T-helper 17 cell (primary cell): ENCODE data around the gene TET1. TPM values are rescaled to one million over a fixed set of nuclear protein-coding genes. Genes with fewer than 3 reads are reported as not detected.
"Not testable (repeated sequence)": the region's sequence is repeated elsewhere in the genome, so short reads cannot be mapped to it uniquely, and the experiment has no call there.

Experiments used
- ATAC-seq: fragments of 150-1000 bp; cut with Tn5 transposase; 2 replicates; pipeline ENCODE4 v1.10.0; 2021; ENCODE audit warnings: mild to moderate bottlenecking, moderate library complexity
- DNase-seq, 3 donors: peaks; one replicate each; pipeline versions ENCODE4 v3.0.0 to v3.0.0-alpha.2; 2020 to 2021
- H3K9me3 ChIP-seq: one replicate; pipeline ENCODE4 v1.7.0; 2013; ENCODE audit warnings: low read length, mild to moderate bottlenecking; ENCODE audit not compliant: control insufficient read depth, poor library complexity, severe bottlenecking
- H3K27ac Mint-ChIP-seq: one replicate; pipeline ENCODE4 v1.8.0; 2022; ENCODE audit warnings: mild to moderate bottlenecking, moderate library complexity, mixed read lengths
- H3K27me3 Mint-ChIP-seq: one replicate; pipeline ENCODE4 v1.8.0; 2022; ENCODE audit warnings: mixed read lengths
- H3K36me3 Mint-ChIP-seq: one replicate; pipeline ENCODE4 v1.8.0; 2022; ENCODE audit warnings: low read depth, mixed read lengths
- H3K4me1 Mint-ChIP-seq: one replicate; pipeline ENCODE4 v1.8.0; 2022; ENCODE audit warnings: mild to moderate bottlenecking, mixed read lengths
- H3K4me3 Mint-ChIP-seq: one replicate; pipeline ENCODE4 v1.8.0; 2022; ENCODE audit warnings: mild to moderate bottlenecking, moderate library complexity, mixed read lengths
- total RNA-seq, 4 donors: library from RNA in 2 of 4; stranded (reverse) in 2 of 4; gene quantifications; one replicate each; pipeline ENCODE4 v1.2.3 and lab custom pipeline; 2022 to 2026

The TET1 gene
- total RNA-seq, result 1 to 10 TPM; 2.2 to 2.8 TPM
- 2.9 to 15.2 reads per million in 2 donors for total RNA-seq (lab: John Stamatoyannopoulos, UW)

- peak in 2 of 3 donors; percentile 5 to 10 for DNase-seq
- Mint-ChIP-seq H3K36me3 (peaks cover 10% of the 10 kb centered on the region), H3K4me3 (peak within 1 kb of the TSS; percentile 92), H3K4me1 (peaks cover 20% of the 10 kb centered on the region), H3K27me3 (peaks cover 64% of the 10 kb centered on the region), H3K27ac (peak within 1 kb of the TSS; percentile 43)
- ATAC-seq, result peak; percentile 49
- no peaks in the 10 kb centered on the region for H3K9me3 ChIP-seq
Observed at GRCh38 chr10:68560186-68560942, at the start of gene TET1. TSS of gene TET1 (plus strand) at chr10:68560337. CDS start at chr10:68572339, 12,002 bp downstream.

GRCh38 chr10:68516216-68516615 lies 43.9 kb upstream of the TET1 start:
- not testable (repeated sequence) for H3K27ac Mint-ChIP-seq, H3K4me3 Mint-ChIP-seq, H3K27me3 Mint-ChIP-seq, H3K4me1 Mint-ChIP-seq, H3K9me3 ChIP-seq, H3K36me3 Mint-ChIP-seq, DNase-seq, ATAC-seq

- H3K27me3 Mint-ChIP-seq, result no peaks in the 10 kb centered on the region
- H3K4me1 Mint-ChIP-seq, result no peaks in the 10 kb centered on the region
- H3K27ac Mint-ChIP-seq, result no peak overlapping the region
- H3K9me3 ChIP-seq, result no peaks in the 10 kb centered on the region
- no peaks in the 10 kb centered on the region for H3K36me3 Mint-ChIP-seq
- no peak for DNase-seq
- ATAC-seq, result no peak
- no peak overlapping the region for H3K4me3 Mint-ChIP-seq
Observed at GRCh38 chr10:68516766-68517165, 43.4 kb upstream of the TET1 start.

GRCh38 chr10:68517188-68517587 lies 42.9 kb upstream of the TET1 start:
- no peak for DNase-seq
- no peaks in the 10 kb centered on the region for H3K9me3 ChIP-seq
- no peaks in the 10 kb centered on the region for H3K36me3 Mint-ChIP-seq
- H3K27me3 Mint-ChIP-seq, result no peaks in the 10 kb centered on the region
- H3K27ac Mint-ChIP-seq, result no peak overlapping the region
- ATAC-seq, result no peak
- H3K4me3 Mint-ChIP-seq, result no peak overlapping the region
- peaks cover 2% of the 10 kb centered on the region for H3K4me1 Mint-ChIP-seq

GRCh38 chr10:68518609-68519008 lies 41.5 kb upstream of the TET1 start:
- not testable (repeated sequence) for H3K36me3 Mint-ChIP-seq, H3K27me3 Mint-ChIP-seq, H3K9me3 ChIP-seq, H3K4me1 Mint-ChIP-seq, DNase-seq, H3K27ac Mint-ChIP-seq, H3K4me3 Mint-ChIP-seq, ATAC-seq

GRCh38 chr10:68525490-68526038 lies 34.6 kb upstream of the TET1 start:
- ATAC-seq, H3K27me3 Mint-ChIP-seq, H3K4me1 Mint-ChIP-seq, DNase-seq, H3K4me3 Mint-ChIP-seq, H3K36me3 Mint-ChIP-seq, H3K9me3 ChIP-seq, H3K27ac Mint-ChIP-seq: not testable (repeated sequence)

GRCh38 chr10:68526634-68527307 lies 33.4 kb upstream of the TET1 start:
- DNase-seq, result no peak
- peak overlapping the region; percentile 93 for H3K27ac Mint-ChIP-seq
- H3K36me3 Mint-ChIP-seq, result no peaks in the 10 kb centered on the region
- peak overlapping the region; percentile 91 for H3K4me3 Mint-ChIP-seq
- peaks cover 12% of the 10 kb centered on the region for H3K4me1 Mint-ChIP-seq
- ATAC-seq, result no peak
- no peaks in the 10 kb centered on the region for H3K27me3 Mint-ChIP-seq
- no peaks in the 10 kb centered on the region for H3K9me3 ChIP-seq

- Mint-ChIP-seq H3K4me3 (no peak overlapping the region), H3K27me3 (no peaks in the 10 kb centered on the region), H3K36me3 (no peaks in the 10 kb centered on the region), H3K4me1 (no peaks in the 10 kb centered on the region), H3K27ac (no peak overlapping the region)
- DNase-seq, result no peak
- H3K9me3 ChIP-seq, result no peaks in the 10 kb centered on the region
- ATAC-seq, result no peak
Observed at GRCh38 chr10:68536973-68537372, 23.2 kb upstream of the TET1 start.

GRCh38 chr10:68537796-68538195 lies 22.3 kb upstream of the TET1 start:
- Mint-ChIP-seq H3K27me3 (no peaks in the 10 kb centered on the region), H3K4me1 (no peaks in the 10 kb centered on the region), H3K4me3 (no peak overlapping the region), H3K36me3 (no peaks in the 10 kb centered on the region), H3K27ac (no peak overlapping the region)
- ATAC-seq (no peak), DNase-seq (no peak)
- H3K9me3 ChIP-seq, result no peaks in the 10 kb centered on the region

- DNase-seq, result no peak
- no peak overlapping the region for H3K27ac Mint-ChIP-seq
- H3K4me1 Mint-ChIP-seq, result no peaks in the 10 kb centered on the region
- H3K36me3 Mint-ChIP-seq, result no peaks in the 10 kb centered on the region
- no peaks in the 10 kb centered on the region for H3K9me3 ChIP-seq
- no peak for ATAC-seq
- no peak overlapping the region for H3K4me3 Mint-ChIP-seq
- H3K27me3 Mint-ChIP-seq, result no peaks in the 10 kb centered on the region
Observed at GRCh38 chr10:68543004-68543918, 16.9 kb upstream of the TET1 start.

GRCh38 chr10:68550747-68551411 lies 9.3 kb upstream of the TET1 start:
- ATAC-seq, result peak; percentile 88
- no peaks in the 10 kb centered on the region for H3K27me3 Mint-ChIP-seq
- peaks cover 2% of the 10 kb centered on the region for H3K36me3 Mint-ChIP-seq
- no peak overlapping the region for H3K4me3 Mint-ChIP-seq
- no peak overlapping the region for H3K27ac Mint-ChIP-seq
- DNase-seq, result peak in 1 of 3 donors; percentile 15
- peaks cover 7% of the 10 kb centered on the region for H3K4me1 Mint-ChIP-seq
- no peaks in the 10 kb centered on the region for H3K9me3 ChIP-seq

GRCh38 chr10:68553138-68553537 lies 7.0 kb upstream of the TET1 start:
- Mint-ChIP-seq H3K27ac (no peak overlapping the region), H3K27me3 (peaks cover 6% of the 10 kb centered on the region), H3K36me3 (peaks cover 2% of the 10 kb centered on the region), H3K4me3 (no peak overlapping the region), H3K4me1 (peaks cover 7% of the 10 kb centered on the region)
- ATAC-seq, result no peak
- DNase-seq, result no peak
- no peaks in the 10 kb centered on the region for H3K9me3 ChIP-seq
